ENCODE data around the gene ETFRF1. TPM values are rescaled to one million over a fixed set of nuclear protein-coding genes. Genes with fewer than 3 reads are reported as not detected.

Gene ETFRF1
- total RNA-seq, 1 experiment from 2014 or later, result 10.2 TPM

GRCh38 chr12:25202137-25202536 is 7.1 kb downstream of the ETFRF1 start:
- DNase-seq, result no peak
- H3K4me1 ChIP-seq, result no peaks in the 10 kb centered on the region
- no TSS peak for BruUV-seq (replicated peaks)
- H3K9me3 ChIP-seq, result no peaks in the 10 kb centered on the region
- no peaks in the 10 kb centered on the region for H3K27me3 ChIP-seq (replicated peaks; ENCODE audit: control insufficient read depth, insufficient read depth, low read length)
- no peak for TF ChIP-seq CTCF (IDR thresholded peaks at IDR 0.05; ENCODE audit: insufficient read depth in 1 of 2, low read depth in 1 of 2, low read length in 1 of 2, severe bottlenecking in 1 of 2, unreplicated experiment in 1 of 2)
- Mint-ChIP-seq H3K27me3 (ENCODE audit: insufficient read depth, unreplicated experiment) (no peaks in the 10 kb centered on the region), H3K27ac (ENCODE audit: unreplicated experiment) (no peak overlapping the region), H3K36me3 (ENCODE audit: insufficient read depth, unreplicated experiment) (peaks cover 57% of the 10 kb centered on the region), H3K4me3 (ENCODE audit: unreplicated experiment) (no peak overlapping the region), H3K4me1 (ENCODE audit: low read depth, unreplicated experiment) (no peaks in the 10 kb centered on the region), H3K9me3 (ENCODE audit: unreplicated experiment) (no peaks in the 10 kb centered on the region)
- peaks cover 4% of the 10 kb centered on the region for H3K36me3 ChIP-seq (ENCODE audit: control insufficient read depth, insufficient read depth, low read length)
- ChIA-PET CTCF (no interaction called here), POLR2A (no interaction called here)
- no peak overlapping the region for H3K4me3 ChIP-seq (ENCODE audit: low read depth, low read length)
- intact Hi-C loops (cut with micrococcal nuclease; ENCODE audit: unreplicated experiment), result no loop called here

- Mint-ChIP-seq H3K27ac (ENCODE audit: unreplicated experiment) (peak overlapping the region; percentile 2), H3K9me3 (ENCODE audit: unreplicated experiment) (no peaks in the 10 kb centered on the region), H3K36me3 (ENCODE audit: insufficient read depth, unreplicated experiment) (peaks cover 76% of the 10 kb centered on the region), H3K4me3 (ENCODE audit: unreplicated experiment) (no peak overlapping the region), H3K4me1 (ENCODE audit: low read depth, unreplicated experiment) (peaks cover 7% of the 10 kb centered on the region), H3K27me3 (ENCODE audit: insufficient read depth, unreplicated experiment) (no peaks in the 10 kb centered on the region)
- ChIA-PET POLR2A (no interaction called here), CTCF (no interaction called here)
- no TSS peak for BruUV-seq (replicated peaks)
- no peak for TF ChIP-seq CTCF (IDR thresholded peaks at IDR 0.05; ENCODE audit: insufficient read depth in 1 of 2, low read depth in 1 of 2, low read length in 1 of 2, severe bottlenecking in 1 of 2, unreplicated experiment in 1 of 2)
- no peaks in the 10 kb centered on the region for H3K27me3 ChIP-seq (replicated peaks; ENCODE audit: control insufficient read depth, insufficient read depth, low read length)
- no peaks in the 10 kb centered on the region for H3K9me3 ChIP-seq
- no peak for DNase-seq
- H3K36me3 ChIP-seq (ENCODE audit: control insufficient read depth, insufficient read depth, low read length), result no peaks in the 10 kb centered on the region
- intact Hi-C loops (cut with micrococcal nuclease; ENCODE audit: unreplicated experiment), result no loop called here
- H3K4me3 ChIP-seq (ENCODE audit: low read depth, low read length), result no peak overlapping the region
- H3K4me1 ChIP-seq, result no peaks in the 10 kb centered on the region
Observed at GRCh38 chr12:25207411-25207810, 12.4 kb downstream of the ETFRF1 start.

- no peaks in the 10 kb centered on the region for H3K9me3 Mint-ChIP-seq (ENCODE audit: unreplicated experiment)
- H3K4me3 ChIP-seq (ENCODE audit: low read depth, low read length), result no peak overlapping the region
- no peak for DNase-seq
- no TSS peak for BruUV-seq (replicated peaks)
- H3K27me3 ChIP-seq (replicated peaks; ENCODE audit: control insufficient read depth, insufficient read depth, low read length), result no peaks in the 10 kb centered on the region
- H3K9me3 ChIP-seq, result no peaks in the 10 kb centered on the region
- H3K36me3 Mint-ChIP-seq (ENCODE audit: insufficient read depth, unreplicated experiment), result peaks cover 73% of the 10 kb centered on the region
- H3K4me1 ChIP-seq, result no peaks in the 10 kb centered on the region
- no peaks in the 10 kb centered on the region for H3K27me3 Mint-ChIP-seq (ENCODE audit: insufficient read depth, unreplicated experiment)
- ChIA-PET POLR2A (no interaction called here), CTCF (no interaction called here)
- H3K27ac Mint-ChIP-seq (ENCODE audit: unreplicated experiment), result peak overlapping the region; percentile 2
- peaks cover 7% of the 10 kb centered on the region for H3K4me1 Mint-ChIP-seq (ENCODE audit: low read depth, unreplicated experiment)
- H3K4me3 Mint-ChIP-seq (ENCODE audit: unreplicated experiment), result no peak overlapping the region
- no peaks in the 10 kb centered on the region for H3K36me3 ChIP-seq (ENCODE audit: control insufficient read depth, insufficient read depth, low read length)
- intact Hi-C loops (cut with micrococcal nuclease; ENCODE audit: unreplicated experiment), result no loop called here
- no peak for TF ChIP-seq CTCF (IDR thresholded peaks at IDR 0.05; ENCODE audit: insufficient read depth in 1 of 2, low read depth in 1 of 2, low read length in 1 of 2, severe bottlenecking in 1 of 2, unreplicated experiment in 1 of 2)
Observed at GRCh38 chr12:25207846-25208245, 12.8 kb downstream of the ETFRF1 start.
